ENCODE data around the gene KDM8.
"Not testable (repeated sequence)": the region's sequence is repeated elsewhere in the genome, so short reads cannot be mapped to it uniquely, and the experiment has no call there.

Gene KDM8

GRCh38 chr16:27246439-27246838 is 43.1 kb downstream of the KDM8 start:
- no peak for DNase-seq

- not testable (repeated sequence) for DNase-seq
Observed at GRCh38 chr16:27247076-27247475, 43.8 kb downstream of the KDM8 start.

- no peak for DNase-seq
Observed at GRCh38 chr16:27248036-27248435, 44.7 kb downstream of the KDM8 start.

GRCh38 chr16:27248886-27249285 is 45.6 kb downstream of the KDM8 start:
- not testable (repeated sequence) for DNase-seq

- DNase-seq, result no peak
Observed at GRCh38 chr16:27251541-27252205, 48.3 kb downstream of the KDM8 start.

GRCh38 chr16:27252206-27252585 is 48.9 kb downstream of the KDM8 start:
- DNase-seq, result no peak

GRCh38 chr16:27253526-27253930 is 50.2 kb downstream of the KDM8 start:
- DNase-seq, result no peak

- no peak for DNase-seq
Observed at GRCh38 chr16:27254262-27254811, 51.0 kb downstream of the KDM8 start.

GRCh38 chr16:27256861-27257260 is 53.5 kb downstream of the KDM8 start:
- DNase-seq, result no peak

GRCh38 chr16:27257271-27257670 is 53.9 kb downstream of the KDM8 start:
- no peak for DNase-seq

- no peak for DNase-seq
Observed at GRCh38 chr16:27258241-27258734, 55.0 kb downstream of the KDM8 start.

GRCh38 chr16:27259710-27260109 is 56.4 kb downstream of the KDM8 start:
- no peak for DNase-seq

- DNase-seq, result not testable (repeated sequence)
Observed at GRCh38 chr16:27262904-27263423, 59.6 kb downstream of the KDM8 start.

GRCh38 chr16:27264151-27264550 is 60.8 kb downstream of the KDM8 start:
- no peak for DNase-seq

GRCh38 chr16:27265982-27266381 is 62.7 kb downstream of the KDM8 start:
- no peak for DNase-seq

- DNase-seq, result no peak
Observed at GRCh38 chr16:27267037-27267677, 63.8 kb downstream of the KDM8 start.

- peak; percentile 54 for DNase-seq
Observed at GRCh38 chr16:27268376-27269299, 65.3 kb downstream of the KDM8 start, which contains the start of gene NSMCE1. NSMCE1 (minus strand) TSS chr16:27268772; CDS start chr16:27257570, 11,202 bp downstream.

GRCh38 chr16:27269300-27270150 is 66.2 kb downstream of the KDM8 start:
- DNase-seq, result no peak

- no peak for DNase-seq
Observed at GRCh38 chr16:27270349-27270748, 67.0 kb downstream of the KDM8 start.

Measured in NCI-H187 treated with DMSO at 0.1 percent for 48 hours (cell line).